Subcutaneous abdominal adipose tissue (tissue), 5 donors: ENCODE data around the gene MED16.
"Not testable (repeated sequence)": the region's sequence is repeated elsewhere in the genome, so short reads cannot be mapped to it uniquely, and the experiment has no call there.

ENCODE experiments used
- H3K27ac ChIP-seq: one replicate; pipeline ENCODE4 v1.7.0; 2013; ENCODE audit warnings: low read depth, mild to moderate bottlenecking, inconsistent platforms, low read length, moderate library complexity
- H3K27me3 ChIP-seq, 5 donors: one replicate each; pipeline ENCODE4 v1.7.0; 2013; ENCODE audit warnings: low read length in 5 of 5, inconsistent platforms in 1 of 5; ENCODE audit not compliant: control insufficient read depth in 5 of 5, insufficient read depth in 4 of 5
- H3K36me3 ChIP-seq, 5 donors: one replicate each; pipeline ENCODE4 v1.7.0; 2013; ENCODE audit warnings: low read length in 5 of 5; ENCODE audit not compliant: control insufficient read depth in 5 of 5, insufficient read depth in 5 of 5
- H3K4me1 ChIP-seq, 5 donors: one replicate each; pipeline ENCODE4 v1.7.0; 2013; ENCODE audit warnings: low read length in 5 of 5, mild to moderate bottlenecking in 3 of 5, moderate library complexity in 1 of 5; ENCODE audit not compliant: control insufficient read depth in 5 of 5, insufficient read depth in 5 of 5
- H3K4me3 ChIP-seq, 5 donors: one replicate each; pipeline ENCODE4 v1.7.0; 2013; ENCODE audit warnings: low read length in 5 of 5, low read depth in 1 of 5
- H3K9ac ChIP-seq, 5 donors: one replicate each; pipeline ENCODE4 v1.7.0; 2013; ENCODE audit warnings: low read length in 5 of 5, mild to moderate bottlenecking in 4 of 5, moderate library complexity in 3 of 5
- H3K9me3 ChIP-seq, 5 donors: one replicate each; pipeline ENCODE4 v1.7.0; 2013; ENCODE audit warnings: low read length in 5 of 5; ENCODE audit not compliant: control insufficient read depth in 5 of 5
- donor health status: healthy.
- donor health status: healthy.
- donor health status: healthy.
- donor health status: healthy.
- donor health status: healthy.

The MED16 gene

DNA sequence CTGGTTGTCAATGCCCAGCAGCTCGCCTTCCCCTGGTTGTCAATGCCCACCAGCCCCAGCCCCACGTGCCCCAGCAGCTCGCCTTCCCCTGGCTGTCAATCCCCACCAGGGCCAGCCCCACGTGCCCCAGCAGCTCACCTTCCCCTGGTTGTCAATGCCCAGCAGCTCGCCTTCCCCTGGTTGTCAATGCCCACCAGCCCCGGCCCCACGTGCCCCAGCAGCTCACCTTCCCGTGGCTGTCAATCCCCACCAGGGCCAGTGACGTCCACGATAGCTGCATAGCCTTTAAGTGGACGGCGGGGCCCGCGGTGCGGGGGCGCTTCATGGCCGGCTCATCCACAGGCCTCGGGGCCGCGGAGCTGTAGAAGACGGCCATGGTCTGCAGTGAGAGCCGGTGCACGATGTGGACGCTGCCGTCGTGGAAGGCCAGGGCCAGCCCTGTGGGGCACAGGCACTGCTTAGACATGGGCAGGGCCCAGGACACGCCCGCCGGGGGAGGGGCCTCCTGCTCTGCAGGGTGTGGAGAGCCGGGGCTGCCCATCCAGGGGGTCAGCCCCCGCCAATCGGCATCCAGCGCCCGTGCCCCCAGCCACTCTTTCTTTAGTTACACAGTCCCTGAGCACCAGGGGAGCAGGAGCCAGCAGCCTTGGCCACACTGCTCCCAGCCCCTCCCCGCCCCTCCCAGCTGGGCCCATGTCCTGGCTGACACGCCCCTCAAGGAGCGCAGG is 13.1 kb downstream of the MED16 start:
- no peak overlapping the region for H3K4me3 ChIP-seq
- H3K4me1 ChIP-seq, result no peaks in the 10 kb centered on the region
- no peak overlapping the region for H3K27ac ChIP-seq
- H3K9ac ChIP-seq, result no peak overlapping the region
- H3K9me3 ChIP-seq, result no peaks in the 10 kb centered on the region
- no peaks in the 10 kb centered on the region for H3K27me3 ChIP-seq
- peaks cover 0 to 84% (median 66%) of the 10 kb centered on the region in 5 donors for H3K36me3 ChIP-seq

GRCh38 chr19:878751-879561 is 14.0 kb downstream of the MED16 start:
- H3K36me3 ChIP-seq, result peaks cover 0 to 82% (median 66%) of the 10 kb centered on the region in 5 donors
- not testable (repeated sequence) for H3K4me1 ChIP-seq

GRCh38 chr19:877992-878660 is 14.9 kb downstream of the MED16 start:
- H3K27ac ChIP-seq, H3K9me3 ChIP-seq, H3K4me3 ChIP-seq, H3K4me1 ChIP-seq, H3K9ac ChIP-seq, H3K27me3 ChIP-seq: not testable (repeated sequence)
- H3K36me3 ChIP-seq, result peaks cover 0 to 79% (median 64%) of the 10 kb centered on the region in 5 donors

More at GRCh38 chr19:878751-879561, 14.0 kb downstream of the MED16 start:
- H3K27ac ChIP-seq, H3K4me3 ChIP-seq, H3K9me3 ChIP-seq, H3K27me3 ChIP-seq, H3K9ac ChIP-seq: not testable (repeated sequence)

DNA sequence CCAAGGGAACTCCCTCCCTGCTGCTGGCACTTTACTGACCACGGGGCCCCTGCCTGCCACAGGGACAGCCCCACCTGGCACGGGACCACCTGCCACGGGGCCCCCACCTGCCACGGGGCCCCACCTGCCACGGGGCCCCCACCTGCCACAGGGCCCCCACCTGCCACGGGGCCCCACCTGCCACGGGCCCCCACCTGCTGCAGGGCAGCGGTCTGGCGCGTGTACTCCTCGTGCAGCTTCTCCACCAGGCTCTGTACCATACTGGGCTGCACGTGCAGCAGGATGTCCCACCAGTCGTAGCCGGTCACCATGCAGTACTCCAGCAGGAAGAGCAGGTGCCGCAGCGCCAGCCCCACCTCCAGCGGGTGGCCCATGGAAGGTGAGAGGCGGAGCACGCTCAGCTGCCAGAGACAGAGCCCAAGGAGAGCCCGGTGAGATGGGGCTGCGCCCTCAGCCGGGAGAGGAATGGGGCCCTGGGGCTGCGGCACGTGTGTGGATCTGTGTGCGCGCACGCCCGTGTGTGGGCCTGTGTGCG is 16.1 kb downstream of the MED16 start:
- peaks cover 0 to 66% (median 52%) of the 10 kb centered on the region in 5 donors for H3K36me3 ChIP-seq
- H3K27me3 ChIP-seq, result no peaks in the 10 kb centered on the region
- H3K4me1 ChIP-seq, result peaks cover 0 to 7% (median 3%) of the 10 kb centered on the region in 5 donors
- H3K4me3 ChIP-seq, result no peak overlapping the region
- H3K9me3 ChIP-seq, result no peaks in the 10 kb centered on the region
- no peak overlapping the region for H3K9ac ChIP-seq
- H3K27ac ChIP-seq, result no peak overlapping the region

- Histone ChIP-seq H3K9ac (no peak overlapping the region), H3K4me1 (peaks cover 0 to 9% (median 5%) of the 10 kb centered on the region in 5 donors), H3K27ac (no peak overlapping the region), H3K36me3 (peaks cover 0 to 62% (median 45%) of the 10 kb centered on the region in 5 donors), H3K4me3 (no peak overlapping the region), H3K27me3 (no peaks in the 10 kb centered on the region), H3K9me3 (no peaks in the 10 kb centered on the region)
Measured at GRCh38 chr19:876089-876488, 16.9 kb downstream of the MED16 start.

DNA sequence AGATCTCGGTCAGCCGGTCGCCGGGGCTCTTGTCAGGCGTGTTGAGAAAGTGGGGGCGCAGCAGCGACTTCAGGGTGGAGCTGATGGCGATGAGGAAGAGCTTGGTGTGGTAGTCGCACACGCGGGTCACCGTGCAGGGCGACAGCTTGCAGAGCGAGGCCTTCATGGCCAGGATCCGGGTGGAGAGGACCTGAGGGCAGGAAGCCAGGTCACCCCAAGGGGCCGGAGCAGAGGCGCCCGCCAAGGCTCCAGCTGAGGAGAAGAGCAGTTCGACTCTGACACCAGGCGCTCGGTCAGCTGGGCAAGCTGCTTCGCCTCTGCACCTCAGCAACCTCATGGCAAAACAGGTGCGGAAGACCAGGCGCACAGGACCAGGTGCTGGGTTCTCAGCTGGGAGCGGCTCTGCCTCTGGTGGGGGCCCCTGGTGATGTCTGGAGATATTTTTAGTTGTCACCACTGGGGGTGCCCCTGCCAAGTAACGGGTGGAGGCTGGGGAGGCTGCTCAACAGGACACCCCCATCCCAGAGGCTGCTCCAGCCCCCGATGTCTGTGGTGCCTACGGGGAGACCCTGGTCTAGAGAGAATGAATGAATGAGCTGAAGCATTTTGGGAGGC is 17.6 kb downstream of the MED16 start:
- no peak overlapping the region for H3K27ac ChIP-seq
- H3K9ac ChIP-seq, result no peak overlapping the region
- H3K27me3 ChIP-seq, result no peaks in the 10 kb centered on the region
- H3K4me3 ChIP-seq, result no peak overlapping the region
- peaks cover 0 to 11% (median 6%) of the 10 kb centered on the region in 5 donors for H3K4me1 ChIP-seq
- peaks cover 0 to 64% (median 48%) of the 10 kb centered on the region in 5 donors for H3K36me3 ChIP-seq
- H3K9me3 ChIP-seq, result no peaks in the 10 kb centered on the region

DNA sequence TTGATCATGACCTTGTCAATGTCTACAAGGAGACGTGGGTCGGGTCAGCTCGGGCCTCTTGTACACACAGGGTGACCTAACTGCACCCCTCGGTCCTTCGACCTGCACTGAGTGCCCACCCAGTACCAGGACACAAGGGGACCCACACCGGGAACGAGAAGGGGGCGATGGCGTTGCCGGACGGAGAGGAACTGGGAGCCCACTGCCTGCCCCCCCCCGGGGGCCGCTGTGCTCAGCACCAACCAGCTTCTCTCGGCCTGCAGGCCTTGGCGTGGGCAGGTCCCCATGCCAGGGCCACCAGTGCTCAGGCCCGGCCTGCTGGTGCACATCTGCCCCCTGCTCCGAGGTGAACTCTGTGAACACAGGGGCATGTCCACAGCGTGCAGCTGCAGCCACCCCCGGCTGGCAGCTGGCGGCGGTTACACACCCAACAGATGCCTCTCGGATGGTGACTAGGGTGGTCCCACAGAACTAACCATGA is 19.4 kb downstream of the MED16 start:
- no peaks in the 10 kb centered on the region for H3K9me3 ChIP-seq
- H3K27me3 ChIP-seq, result no peaks in the 10 kb centered on the region
- H3K36me3 ChIP-seq, result peaks cover 0 to 53% (median 49%) of the 10 kb centered on the region in 5 donors
- H3K27ac ChIP-seq, result no peak overlapping the region
- peaks cover 2 to 24% (median 16%) of the 10 kb centered on the region in 5 donors for H3K4me1 ChIP-seq
- H3K4me3 ChIP-seq, result no peak overlapping the region
- H3K9ac ChIP-seq, result no peak overlapping the region

DNA sequence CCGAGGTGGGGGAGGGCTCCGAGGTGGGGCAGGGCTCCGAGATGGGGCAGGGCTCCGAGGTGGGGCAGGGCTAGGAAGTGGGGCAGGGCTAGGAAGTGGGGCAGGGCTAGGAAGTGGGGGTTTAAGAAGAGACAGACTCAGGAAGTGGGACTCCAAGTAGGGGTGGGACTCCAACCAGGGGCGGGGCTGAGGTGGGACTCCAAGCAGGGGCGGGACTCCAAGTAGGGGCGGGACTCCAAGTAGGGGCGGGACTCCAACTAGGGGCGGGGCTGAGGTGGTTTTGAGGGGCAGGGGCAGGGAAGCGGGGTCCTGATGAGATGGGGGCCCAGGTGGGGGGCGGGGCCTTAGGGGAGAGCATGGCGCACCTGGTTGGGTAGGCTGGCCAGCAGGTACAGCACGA is 19.9 kb downstream of the MED16 start:
- Histone ChIP-seq H3K4me3 (no peak overlapping the region), H3K4me1 (peaks cover 2 to 28% (median 18%) of the 10 kb centered on the region in 5 donors), H3K27me3 (no peaks in the 10 kb centered on the region), H3K36me3 (peaks cover 0 to 58% (median 54%) of the 10 kb centered on the region in 5 donors), H3K27ac (no peak overlapping the region), H3K9me3 (no peaks in the 10 kb centered on the region), H3K9ac (no peak overlapping the region)

- H3K9me3 ChIP-seq, result no peaks in the 10 kb centered on the region
- H3K36me3 ChIP-seq, result peaks cover 0 to 65% (median 60%) of the 10 kb centered on the region in 5 donors
- no peak overlapping the region for H3K4me3 ChIP-seq
- no peaks in the 10 kb centered on the region for H3K27me3 ChIP-seq
- H3K27ac ChIP-seq, result no peak overlapping the region
- H3K9ac ChIP-seq, result no peak overlapping the region
- H3K4me1 ChIP-seq, result peaks cover 2 to 28% (median 19%) of the 10 kb centered on the region in 5 donors
Measured at GRCh38 chr19:872266-872951, 20.6 kb downstream of the MED16 start.
